Right forelimb (tissue), 1 donor: ENCODE data around the gene ICOSLG.
"Not testable (repeated sequence)": the region's sequence is repeated elsewhere in the genome, so short reads cannot be mapped to it uniquely, and the experiment has no call there.

ENCODE experiments used
- DNase-seq: peaks from one replicate; pipeline ENCODE4 v3.0.0-alpha.2; 2018

Gene ICOSLG

GRCh38 chr21:44175189-44175588, 65.6 kb downstream of the ICOSLG start:
- DNase-seq, result not testable (repeated sequence)
